ENCODE data around the gene RAB3GAP2. TPM values are rescaled to one million over a fixed set of nuclear protein-coding genes. Genes with fewer than 3 reads are reported as not detected.

The RAB3GAP2 gene
- total RNA-seq, 1 experiment from 2014 or later = 64.3 TPM

- H3K9me3 Mint-ChIP-seq = no peaks in the 10 kb centered on the region
- no peak overlapping the region for H3K4me3 Mint-ChIP-seq
- H3K27me3 Mint-ChIP-seq (ENCODE audit: low read depth) = no peaks in the 10 kb centered on the region
- ChIA-PET POLR2A (no interaction called here), CTCF (interaction anchor here (1.1 to 2.1 kb wide), 2 partner anchors 12 to 22 kb away, joined by 3 to 5 read pairs; no protein-coding TSS in a partner anchor)
- H3K27ac Mint-ChIP-seq = peak overlapping the region; percentile 22; the same call in 1 of the 2 replicates
- peaks cover 59% of the 10 kb centered on the region for H3K36me3 Mint-ChIP-seq
- TF ChIP-seq PREB (CRISPR knock-in tag; IDR thresholded peaks at IDR 0.05; ENCODE audit: borderline replicate concordance) (no peak), E2F4 (CRISPR knock-in tag; IDR thresholded peaks at IDR 0.05; ENCODE audit: borderline replicate concordance, low read depth) (no peak), TCF7 (CRISPR knock-in tag; IDR thresholded peaks at IDR 0.05; ENCODE audit: low read depth) (no peak), IRF1 (CRISPR knock-in tag; IDR thresholded peaks at IDR 0.05) (no peak), MYBL2 (CRISPR knock-in tag; IDR thresholded peaks at IDR 0.05) (no peak), EMX1 (CRISPR knock-in tag; IDR thresholded peaks at IDR 0.05) (no peak), ELF4 (CRISPR knock-in tag; IDR thresholded peaks at IDR 0.05; ENCODE audit: low read depth) (no peak), ZNF263 (CRISPR knock-in tag; IDR thresholded peaks at IDR 0.05; ENCODE audit: low read depth) (no peak), PRDM15 (CRISPR knock-in tag; IDR thresholded peaks at IDR 0.05) (no peak), IRF2 (CRISPR knock-in tag; IDR thresholded peaks at IDR 0.05; ENCODE audit: borderline replicate concordance, low read depth) (no peak), AFF4 (CRISPR knock-in tag; IDR thresholded peaks at IDR 0.05; ENCODE audit: borderline replicate concordance) (no peak), NFATC4 (CRISPR knock-in tag; IDR thresholded peaks at IDR 0.05) (no peak), E2F1 (CRISPR knock-in tag; IDR thresholded peaks at IDR 0.05) (no peak)
- H3K4me1 Mint-ChIP-seq = no peaks in the 10 kb centered on the region
- ATAC-seq (no peak), DNase-seq (ENCODE audit: low spot score) (no peak)
Observed at GRCh38 chr1:220135755-220136154, 136.5 kb downstream of the RAB3GAP2 start.
